Urothelium cell line (cell line): ENCODE data around the gene RASSF6.
"Not testable (repeated sequence)": the region's sequence is repeated elsewhere in the genome, so short reads cannot be mapped to it uniquely, and the experiment has no call there.

ENCODE experiments used
- DNase-seq: peaks from one replicate; pipeline ENCODE4 v3.0.0; 2011; ENCODE audit warnings: low spot score, mixed read lengths
- FAIRE-seq: peaks from 2 replicates; lab custom pipeline; 2011; peaks lifted over from hg19 to GRCh38; lab: Jason Lieb, UNC

RASSF6 gene

GRCh38 chr4:73620115-73620792 lies at the start of gene RASSF6:
TSS of gene RASSF6 (minus strand) at chr4:73620436. CDS start at chr4:73611795, 8,641 bp downstream.
- FAIRE-seq: no peak
- peak; percentile 50 for DNase-seq

GRCh38 chr4:73669410-73670183 lies 49.4 kb upstream of the RASSF6 start:
- FAIRE-seq (no peak), DNase-seq (no peak)

GRCh38 chr4:73668782-73669201 lies 48.6 kb upstream of the RASSF6 start:
- FAIRE-seq (no peak), DNase-seq (peak; percentile 23)

- not testable (repeated sequence) for DNase-seq, FAIRE-seq
Observed at GRCh38 chr4:73665924-73666323, 45.7 kb upstream of the RASSF6 start.

GRCh38 chr4:73664470-73664869 lies 44.2 kb upstream of the RASSF6 start:
- no peak for FAIRE-seq
- no peak for DNase-seq

GRCh38 chr4:73663576-73663975 lies 43.3 kb upstream of the RASSF6 start:
- DNase-seq: no peak
- no peak for FAIRE-seq

GRCh38 chr4:73662709-73663546 lies 42.7 kb upstream of the RASSF6 start:
- FAIRE-seq (no peak), DNase-seq (peak; percentile 32)

- FAIRE-seq: no peak
Observed at GRCh38 chr4:73661646-73662119, 41.4 kb upstream of the RASSF6 start.

GRCh38 chr4:73660808-73661207 lies 40.6 kb upstream of the RASSF6 start:
- DNase-seq (no peak), FAIRE-seq (no peak)

More at GRCh38 chr4:73661646-73662119, 41.4 kb upstream of the RASSF6 start:
- DNase-seq: peak; percentile 76

GRCh38 chr4:73653695-73654106 lies 33.5 kb upstream of the RASSF6 start:
- FAIRE-seq (no peak), DNase-seq (peak; percentile 68)

GRCh38 chr4:73650250-73650649 lies 30.0 kb upstream of the RASSF6 start:
- no peak for DNase-seq
- FAIRE-seq: no peak

GRCh38 chr4:73648478-73648877 lies 28.2 kb upstream of the RASSF6 start:
- DNase-seq (no peak), FAIRE-seq (no peak)

- DNase-seq (no peak), FAIRE-seq (no peak)
Observed at GRCh38 chr4:73646117-73646516, 25.9 kb upstream of the RASSF6 start.

- FAIRE-seq (no peak), DNase-seq (no peak)
Observed at GRCh38 chr4:73631565-73632226, 11.5 kb upstream of the RASSF6 start.

GRCh38 chr4:73628834-73629233 lies 8.6 kb upstream of the RASSF6 start:
- FAIRE-seq, DNase-seq: not testable (repeated sequence)

- no peak for FAIRE-seq
- no peak for DNase-seq
Observed at GRCh38 chr4:73621357-73621756, 1.1 kb upstream of the RASSF6 start.

- DNase-seq: no peak
- FAIRE-seq: no peak
Observed at GRCh38 chr4:73619346-73619745, 890 bp downstream of the RASSF6 start.

- DNase-seq: no peak
- no peak for FAIRE-seq
Observed at GRCh38 chr4:73617256-73617655, 3.0 kb downstream of the RASSF6 start.

GRCh38 chr4:73615613-73616012 lies 4.6 kb downstream of the RASSF6 start:
- DNase-seq: peak; percentile 27
- no peak for FAIRE-seq

- DNase-seq (no peak), FAIRE-seq (no peak)
Observed at GRCh38 chr4:73614311-73614867, 5.8 kb downstream of the RASSF6 start.
